G401.6 (cell line): ENCODE measurements around the gene HTRA1.

ENCODE experiments used
- FAIRE-seq: peaks from 2 replicates; lab custom pipeline; 2012; peaks lifted over from hg19 to GRCh38; lab: Jason Lieb, UNC

The HTRA1 gene

DNA sequence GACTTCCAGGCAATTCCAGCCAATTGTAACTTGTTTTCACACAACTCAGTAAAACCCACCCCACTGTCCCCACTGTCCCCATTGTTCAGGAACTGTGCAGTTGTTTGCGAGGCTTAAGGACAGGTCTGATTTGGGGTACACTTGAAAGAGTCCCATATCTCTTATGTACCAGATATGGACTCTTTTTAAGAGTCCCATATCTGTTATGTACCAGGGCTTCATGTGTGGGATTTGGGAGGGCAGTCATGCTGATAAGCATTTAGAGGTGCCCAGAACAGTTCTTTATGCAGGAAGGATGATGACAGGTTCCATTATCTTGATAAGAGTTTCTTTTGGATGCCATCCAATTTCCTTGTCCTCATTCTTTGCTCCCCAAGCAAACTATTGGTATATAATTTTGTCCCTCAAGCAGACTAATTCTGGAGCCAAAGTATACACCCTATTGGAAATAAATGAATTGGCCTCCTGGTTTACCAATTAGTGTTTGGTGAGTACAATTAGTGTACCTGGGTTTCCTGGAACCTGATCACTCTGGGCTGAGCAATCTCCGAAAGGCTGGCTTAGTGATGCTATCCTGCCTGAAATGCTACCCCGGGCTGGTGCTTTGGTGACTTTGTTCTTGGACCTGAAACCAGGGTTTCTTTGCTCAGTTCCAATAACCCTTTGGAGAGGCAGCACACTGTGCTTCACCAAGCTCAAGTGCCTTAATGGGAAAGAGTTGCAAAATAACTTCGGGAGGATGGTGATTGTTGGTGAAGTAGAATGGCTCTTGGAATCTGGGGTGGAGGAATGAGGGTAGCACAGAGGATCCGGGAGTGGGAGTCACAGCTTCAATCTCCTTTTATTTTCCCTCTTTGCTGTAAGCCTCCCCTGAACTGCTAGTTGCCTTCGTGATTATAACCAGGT lies 93.0 kb downstream of the HTRA1 start:
- FAIRE-seq, result no peak

DNA sequence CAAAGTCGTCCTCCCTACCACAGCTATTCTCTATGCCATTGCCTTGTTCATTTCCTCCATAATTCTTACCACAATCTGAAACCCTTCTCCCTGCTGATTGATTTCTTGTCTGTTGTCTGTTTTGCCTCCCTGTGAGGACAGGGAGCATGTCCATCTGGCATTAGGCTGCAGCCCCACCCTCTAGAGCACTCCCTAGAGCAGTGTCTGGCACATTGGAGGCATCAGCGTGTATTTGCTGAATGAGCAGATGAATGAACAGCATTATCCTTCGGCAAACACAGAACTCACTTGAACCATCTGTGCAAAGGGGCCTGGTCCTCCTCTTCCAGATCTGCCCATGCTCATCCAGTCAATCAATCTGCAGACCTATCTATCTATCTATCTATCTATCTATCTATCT lies 94.1 kb downstream of the HTRA1 start:
- no peak for FAIRE-seq

DNA sequence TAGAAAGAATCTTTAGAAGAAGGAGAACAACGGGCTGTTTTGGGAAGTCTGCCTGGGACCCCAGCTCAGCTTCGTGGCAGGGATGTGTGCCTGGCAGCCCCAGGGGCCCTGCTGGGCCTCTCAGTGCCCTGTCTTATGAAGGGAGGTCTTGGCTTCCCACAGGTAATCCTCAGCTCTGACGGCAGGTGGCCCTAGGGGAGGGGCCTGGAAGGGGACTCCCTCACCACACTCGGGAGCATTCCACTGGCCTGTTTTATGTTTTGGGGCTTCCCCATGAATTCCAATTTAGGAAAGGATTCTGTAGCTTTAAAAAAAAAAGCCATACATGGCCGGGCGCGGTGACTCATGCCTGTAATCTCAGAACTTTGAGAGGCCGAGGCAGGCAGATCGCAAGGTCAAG lies 96.2 kb downstream of the HTRA1 start:
- FAIRE-seq, result no peak

DNA sequence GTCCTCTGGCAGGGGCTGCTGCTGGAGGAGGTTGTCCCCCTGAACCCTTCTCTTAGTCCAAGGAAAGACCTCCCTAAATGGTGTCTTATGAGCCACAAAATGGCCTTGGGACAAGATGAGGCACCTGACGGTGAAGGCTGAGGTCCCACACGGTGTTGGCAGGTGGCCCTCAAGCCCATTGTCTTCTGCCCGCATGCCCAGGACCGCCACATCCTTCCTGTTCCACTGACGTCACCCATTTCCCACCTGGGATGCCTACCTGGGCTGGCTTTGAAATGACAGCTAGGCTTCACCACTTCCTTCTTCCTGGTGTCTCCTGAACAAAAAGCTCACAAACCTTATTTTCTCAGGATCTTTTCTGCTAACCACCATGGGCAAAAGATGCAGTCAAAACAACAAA lies 97.1 kb downstream of the HTRA1 start:
- no peak for FAIRE-seq

DNA sequence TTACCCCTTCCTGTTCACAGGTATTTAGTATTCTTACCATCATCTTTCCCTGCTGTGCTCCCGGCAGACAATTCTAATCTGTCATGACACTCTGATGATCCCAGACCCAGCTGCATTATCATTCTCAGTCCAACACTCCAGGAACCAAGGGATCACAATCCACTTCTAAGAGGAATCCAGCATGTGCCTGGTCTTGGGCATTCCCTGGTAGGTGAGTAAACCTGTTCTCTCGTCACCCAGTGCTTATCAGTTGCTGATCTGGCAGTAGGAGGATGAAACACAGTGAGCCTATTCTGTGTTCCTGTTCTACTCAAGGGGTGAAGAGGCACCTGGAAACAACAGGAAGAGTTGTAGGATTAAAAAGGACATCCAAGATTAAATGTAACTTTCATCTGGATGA lies 97.9 kb downstream of the HTRA1 start:
- no peak for FAIRE-seq

DNA sequence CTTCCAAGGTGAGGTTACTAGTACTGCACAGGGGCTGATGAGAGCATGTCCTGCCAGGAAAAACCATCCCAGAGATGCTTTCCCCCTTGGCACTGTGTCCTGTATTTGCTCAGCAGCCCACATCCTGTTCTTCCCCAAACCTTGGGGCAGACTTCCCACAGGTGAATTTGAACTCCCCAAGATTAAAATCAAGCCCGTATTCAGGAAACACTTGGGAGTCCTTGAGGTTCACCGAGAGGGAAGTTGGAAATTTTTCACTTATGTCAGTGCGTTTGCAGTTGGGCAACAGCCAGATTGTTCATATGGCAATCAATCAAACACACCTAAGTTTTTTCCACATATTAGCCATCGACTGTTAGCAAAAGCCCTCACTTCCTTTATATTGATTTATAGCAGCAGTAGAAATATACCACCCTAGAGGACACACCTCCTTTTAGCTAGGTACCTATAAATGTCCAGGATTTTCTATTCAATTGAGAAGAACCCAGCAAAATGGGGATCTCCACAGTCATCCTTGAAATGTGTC lies 99.0 kb downstream of the HTRA1 start, which contains the start of gene DMBT1:
DMBT1 (plus strand) TSS at position 476 of the 526 bp plus-strand sequence; CDS start at position 493, 17 bp downstream.
- no peak for FAIRE-seq

DNA sequence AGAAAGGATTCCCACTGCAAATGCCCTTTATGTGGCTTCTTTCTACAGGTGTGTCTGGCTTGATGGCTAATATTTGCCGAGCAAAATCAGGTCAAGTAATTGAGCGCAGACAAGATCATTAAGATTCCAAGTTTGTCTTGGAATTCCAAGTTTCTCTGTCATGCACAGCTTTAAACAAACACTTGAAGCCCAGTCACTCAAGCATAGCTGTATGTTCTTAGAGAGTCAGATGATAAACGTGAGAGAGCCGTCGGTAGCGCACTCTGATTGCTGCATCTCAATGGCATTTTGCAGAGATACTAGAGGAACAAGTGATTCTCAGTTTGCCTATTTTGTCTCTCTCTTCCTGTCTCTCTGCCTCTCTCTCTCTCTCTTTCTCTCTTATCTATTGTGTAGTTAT lies 99.9 kb downstream of the HTRA1 start:
- no peak for FAIRE-seq

DNA sequence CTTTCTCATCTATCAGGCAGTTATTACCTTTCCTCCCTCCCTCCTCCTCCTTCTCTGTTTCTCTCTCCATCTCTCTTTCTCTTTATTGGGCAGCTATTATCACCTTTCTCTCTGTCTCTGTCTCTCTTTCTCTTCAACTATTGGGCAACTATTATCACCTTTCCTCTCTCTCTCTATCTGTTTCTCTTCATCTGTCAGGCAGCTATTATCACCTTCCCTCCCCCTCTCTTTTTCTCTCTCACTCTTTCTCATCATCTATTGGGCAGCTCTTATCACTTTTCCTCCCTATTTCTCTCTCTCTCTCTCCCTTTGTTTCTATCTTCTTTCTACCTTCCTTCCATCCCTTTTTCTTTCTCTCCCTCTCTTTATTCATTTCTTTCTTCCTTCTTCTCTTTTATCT lies 100.4 kb downstream of the HTRA1 start:
- FAIRE-seq, result no peak
